Activated CD4-positive, alpha-beta memory T cell treated with anti-CD3 and anti-CD28 coated beads, Interleukin-2, amount 10 ng/mL, durations not matched to agents 7 days and 5 days (primary cell): ENCODE measurements around the gene STRIP1. TPM values are rescaled to one million over a fixed set of nuclear protein-coding genes. Genes with fewer than 3 reads are reported as not detected.
"Not testable (repeated sequence)": the region's sequence is repeated elsewhere in the genome, so short reads cannot be mapped to it uniquely, and the experiment has no call there.

Source experiments
- CTCF ChIA-PET: fragments of 350-600 bp; sonication (Branson Sonifier 250); formaldehyde crosslinking; loops from one replicate; lab custom pipeline; 2021; ENCODE audit warnings: antibody characterized with exemption, inconsistent platforms; lab: Charles Lee
- POLR2A ChIA-PET: fragments of 350-600 bp; sonication (Branson Sonifier 250); formaldehyde crosslinking; loops from one replicate; lab custom pipeline; 2021; ENCODE audit warnings: antibody characterized with exemption; lab: Charles Lee
- DNase-seq: peaks from one replicate; pipeline ENCODE4 v3.0.0-alpha.2; 2020
- H3K27ac Mint-ChIP-seq: one replicate; pipeline ENCODE4 v1.8.0; 2021; ENCODE audit warnings: mild to moderate bottlenecking, mixed read lengths
- H3K27me3 Mint-ChIP-seq: one replicate; pipeline ENCODE4 v1.8.0; 2021; ENCODE audit warnings: mixed read lengths
- H3K36me3 Mint-ChIP-seq: one replicate; pipeline ENCODE4 v1.8.0; 2021; ENCODE audit warnings: low read depth, mixed read lengths
- H3K4me1 Mint-ChIP-seq: one replicate; pipeline ENCODE4 v1.8.0; 2021; ENCODE audit warnings: mixed read lengths
- H3K4me3 Mint-ChIP-seq: one replicate; pipeline ENCODE4 v1.8.0; 2021; ENCODE audit warnings: mild to moderate bottlenecking, mixed read lengths
- H3K9me3 Mint-ChIP-seq: one replicate; pipeline ENCODE4 v1.8.0; 2021; ENCODE audit warnings: mixed read lengths
- total RNA-seq, 2 experiments: library from RNA; stranded (reverse); gene quantifications; one replicate each; pipeline ENCODE4 v1.2.3, GENCODE V29; 2021

Gene STRIP1
- total RNA-seq, 2 experiments from 2014 or later, result 34.1 to 34.7 TPM

GRCh38 chr1:110079995-110080394, 45.6 kb downstream of the STRIP1 start:
- CTCF ChIA-PET, H3K4me3 Mint-ChIP-seq, H3K9me3 Mint-ChIP-seq, DNase-seq, H3K36me3 Mint-ChIP-seq, H3K27ac Mint-ChIP-seq, POLR2A ChIA-PET: not testable (repeated sequence)
- Mint-ChIP-seq H3K4me1 (peaks cover 10% of the 10 kb centered on the region), H3K27me3 (peaks cover 39% of the 10 kb centered on the region)

DNA sequence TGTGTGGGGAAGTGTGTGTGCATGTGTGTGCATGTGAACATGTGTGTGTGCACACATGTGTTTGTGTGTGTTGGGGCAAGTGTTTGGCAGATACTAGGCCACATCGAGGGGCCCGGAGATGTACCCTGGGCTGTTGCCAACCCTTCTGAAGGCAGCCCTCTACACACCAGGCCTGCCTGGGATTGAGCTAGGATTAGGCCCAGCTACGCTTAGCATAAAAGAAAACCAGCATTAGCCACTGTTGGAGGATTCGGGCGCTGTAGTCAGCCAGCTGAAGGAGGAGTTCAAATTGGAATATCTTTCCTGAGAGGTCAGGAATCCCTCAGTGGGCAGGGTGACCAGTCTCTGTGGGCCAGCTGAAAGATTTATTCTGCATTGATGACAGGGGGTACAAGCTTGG, 46.6 kb downstream of the STRIP1 start:
- no peak for DNase-seq
- ChIA-PET POLR2A (interaction anchor here (0.6 to 1.4 kb wide), 2 partner anchors 11 to 16 kb away, joined by 3 to 4 read pairs; no protein-coding TSS in a partner anchor), CTCF (interaction anchor here (0.8 to 3.0 kb wide), 5 partner anchors 10 to 24 kb away, joined by 3 to 13 read pairs (median 6); no protein-coding TSS in a partner anchor)
- peaks cover 43% of the 10 kb centered on the region for H3K27me3 Mint-ChIP-seq
- H3K27ac Mint-ChIP-seq, result no peak overlapping the region
- no peaks in the 10 kb centered on the region for H3K9me3 Mint-ChIP-seq
- H3K4me3 Mint-ChIP-seq, result no peak overlapping the region
- H3K4me1 Mint-ChIP-seq, result peaks cover 10% of the 10 kb centered on the region
- H3K36me3 Mint-ChIP-seq, result no peaks in the 10 kb centered on the region

- CTCF ChIA-PET, result interaction anchor here (0.9 to 3.0 kb wide), 6 partner anchors 9 to 53 kb away, joined by 3 to 13 read pairs (median 5); no protein-coding TSS in a partner anchor
- H3K4me3 Mint-ChIP-seq, result no peak overlapping the region
- peaks cover 51% of the 10 kb centered on the region for H3K27me3 Mint-ChIP-seq
These were observed 48.1 kb downstream of the STRIP1 start for GRCh38 chr1:110082477-110082876.

DNA sequence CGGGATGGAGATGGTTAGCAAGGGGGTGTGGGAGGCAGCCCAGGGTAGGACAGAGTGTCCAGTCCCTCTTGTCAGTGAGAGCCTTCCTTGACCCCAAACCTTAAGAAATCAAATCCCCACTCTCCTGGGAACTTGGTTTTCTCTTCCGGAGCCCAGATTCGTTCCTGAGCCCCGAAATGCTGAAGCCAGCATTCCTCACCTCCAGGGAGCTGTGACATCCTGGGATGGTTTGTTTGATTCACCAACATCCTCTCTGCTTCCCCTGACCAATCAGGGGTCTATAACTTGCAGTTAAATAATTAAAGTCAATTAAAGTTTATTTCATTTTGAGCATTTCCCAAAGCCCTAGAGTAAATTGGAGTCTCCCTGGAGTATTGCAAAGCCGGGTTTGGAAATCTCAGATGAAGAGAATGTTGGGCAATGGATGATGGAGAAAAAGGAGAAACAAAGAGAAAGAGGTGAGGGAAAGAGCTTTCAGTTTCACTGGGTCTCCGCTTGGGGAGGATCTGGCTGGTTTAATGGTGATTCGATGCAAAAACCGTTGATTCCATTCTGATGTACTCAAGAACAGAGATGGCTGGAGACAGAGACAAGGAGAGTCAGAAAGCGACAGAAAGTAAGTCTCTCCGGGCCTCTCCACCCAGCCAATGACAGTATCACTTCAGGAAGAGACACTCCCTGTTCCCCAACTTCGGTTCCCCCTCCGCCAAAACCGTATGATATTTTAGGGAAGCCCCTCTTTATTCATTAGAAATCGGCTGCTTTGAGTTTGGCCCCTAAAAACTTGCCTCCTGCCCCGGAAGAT, 48.8 kb downstream of the STRIP1 start:
- Mint-ChIP-seq H3K4me1 (peaks cover 10% of the 10 kb centered on the region), H3K36me3 (no peaks in the 10 kb centered on the region), H3K27me3 (peaks cover 54% of the 10 kb centered on the region), H3K9me3 (no peaks in the 10 kb centered on the region), H3K4me3 (peak overlapping the region; percentile 72), H3K27ac (no peak overlapping the region)
- ChIA-PET CTCF (interaction anchor here (0.9 to 3.0 kb wide), 5 partner anchors 9 to 80 kb away, joined by 3 to 13 read pairs (median 4); no protein-coding TSS in a partner anchor), POLR2A (no interaction called here)
- DNase-seq, result no peak

More at GRCh38 chr1:110082477-110082876, 48.1 kb downstream of the STRIP1 start:
- Mint-ChIP-seq H3K9me3 (no peaks in the 10 kb centered on the region), H3K4me1 (peaks cover 10% of the 10 kb centered on the region), H3K36me3 (no peaks in the 10 kb centered on the region), H3K27ac (no peak overlapping the region)
- POLR2A ChIA-PET, result interaction anchor here (1.2 to 1.4 kb wide), 2 partner anchors 9 to 48 kb away, joined by 4 read pairs; partner anchors contain the start of gene STRIP1
- DNase-seq, result no peak

GRCh38 chr1:110083866-110084226, 49.4 kb downstream of the STRIP1 start:
- Mint-ChIP-seq H3K4me1 (peaks cover 10% of the 10 kb centered on the region), H3K36me3 (no peaks in the 10 kb centered on the region), H3K27ac (no peak overlapping the region), H3K9me3 (no peaks in the 10 kb centered on the region), H3K4me3 (peak overlapping the region; percentile 72), H3K27me3 (peaks cover 54% of the 10 kb centered on the region)
- DNase-seq, result no peak
- POLR2A ChIA-PET, result no interaction called here
- CTCF ChIA-PET, result interaction anchor here (0.9 to 3.0 kb wide), 4 partner anchors 9 to 79 kb away, joined by 3 to 13 read pairs (median 5); no protein-coding TSS in a partner anchor

GRCh38 chr1:110084227-110085078, 50.0 kb downstream of the STRIP1 start:
- H3K27me3 Mint-ChIP-seq, result peaks cover 51% of the 10 kb centered on the region
- ChIA-PET CTCF (interaction anchor here (1.2 to 1.4 kb wide), 3 partner anchors 8 to 32 kb away, joined by 3 to 6 read pairs (median 4); no protein-coding TSS in a partner anchor), POLR2A (no interaction called here)
- H3K4me3 Mint-ChIP-seq, result peak overlapping the region; percentile 72
- peaks cover 10% of the 10 kb centered on the region for H3K4me1 Mint-ChIP-seq
- H3K27ac Mint-ChIP-seq, result no peak overlapping the region
- no peaks in the 10 kb centered on the region for H3K36me3 Mint-ChIP-seq
- DNase-seq, result peak; percentile 38
- H3K9me3 Mint-ChIP-seq, result no peaks in the 10 kb centered on the region

GRCh38 chr1:110085671-110086070, 51.2 kb downstream of the STRIP1 start:
- CTCF ChIA-PET, result no interaction called here
- peaks cover 10% of the 10 kb centered on the region for H3K4me1 Mint-ChIP-seq
- peaks cover 56% of the 10 kb centered on the region for H3K27me3 Mint-ChIP-seq
- no peak overlapping the region for H3K27ac Mint-ChIP-seq
- POLR2A ChIA-PET, result no interaction called here
- H3K9me3 Mint-ChIP-seq, result no peaks in the 10 kb centered on the region
- no peak overlapping the region for H3K4me3 Mint-ChIP-seq
- DNase-seq, result no peak
- H3K36me3 Mint-ChIP-seq, result no peaks in the 10 kb centered on the region

DNA sequence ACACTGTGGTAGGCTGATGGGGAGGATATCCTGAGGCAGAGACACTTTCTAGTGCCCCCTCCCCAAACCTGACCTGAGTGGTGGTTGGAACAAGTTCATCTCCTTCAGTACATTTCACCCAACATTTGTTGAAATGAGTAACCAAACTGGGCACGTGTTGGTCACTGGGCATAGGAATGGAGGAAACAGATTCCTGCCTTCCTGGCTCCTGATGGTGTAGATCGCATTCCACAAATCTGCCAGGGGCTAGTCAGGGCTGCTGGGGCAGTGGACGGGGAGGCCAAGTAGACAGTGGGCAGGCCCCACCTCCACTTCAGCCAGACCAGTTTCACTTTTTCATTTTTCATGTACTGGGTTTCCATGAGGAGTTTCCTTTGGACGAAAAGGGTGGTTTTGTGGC, 52.5 kb downstream of the STRIP1 start:
- H3K36me3 Mint-ChIP-seq, result no peaks in the 10 kb centered on the region
- CTCF ChIA-PET, result interaction anchor here (0.8 to 1.4 kb wide), 3 partner anchors 30 to 361 kb away, joined by 3 to 5 read pairs (median 3); no protein-coding TSS in a partner anchor
- POLR2A ChIA-PET, result no interaction called here
- H3K4me1 Mint-ChIP-seq, result peaks cover 10% of the 10 kb centered on the region
- H3K27me3 Mint-ChIP-seq, result peaks cover 56% of the 10 kb centered on the region
- H3K9me3 Mint-ChIP-seq, result no peaks in the 10 kb centered on the region
- H3K27ac Mint-ChIP-seq, result no peak overlapping the region
- no peak for DNase-seq
- no peak overlapping the region for H3K4me3 Mint-ChIP-seq

DNA sequence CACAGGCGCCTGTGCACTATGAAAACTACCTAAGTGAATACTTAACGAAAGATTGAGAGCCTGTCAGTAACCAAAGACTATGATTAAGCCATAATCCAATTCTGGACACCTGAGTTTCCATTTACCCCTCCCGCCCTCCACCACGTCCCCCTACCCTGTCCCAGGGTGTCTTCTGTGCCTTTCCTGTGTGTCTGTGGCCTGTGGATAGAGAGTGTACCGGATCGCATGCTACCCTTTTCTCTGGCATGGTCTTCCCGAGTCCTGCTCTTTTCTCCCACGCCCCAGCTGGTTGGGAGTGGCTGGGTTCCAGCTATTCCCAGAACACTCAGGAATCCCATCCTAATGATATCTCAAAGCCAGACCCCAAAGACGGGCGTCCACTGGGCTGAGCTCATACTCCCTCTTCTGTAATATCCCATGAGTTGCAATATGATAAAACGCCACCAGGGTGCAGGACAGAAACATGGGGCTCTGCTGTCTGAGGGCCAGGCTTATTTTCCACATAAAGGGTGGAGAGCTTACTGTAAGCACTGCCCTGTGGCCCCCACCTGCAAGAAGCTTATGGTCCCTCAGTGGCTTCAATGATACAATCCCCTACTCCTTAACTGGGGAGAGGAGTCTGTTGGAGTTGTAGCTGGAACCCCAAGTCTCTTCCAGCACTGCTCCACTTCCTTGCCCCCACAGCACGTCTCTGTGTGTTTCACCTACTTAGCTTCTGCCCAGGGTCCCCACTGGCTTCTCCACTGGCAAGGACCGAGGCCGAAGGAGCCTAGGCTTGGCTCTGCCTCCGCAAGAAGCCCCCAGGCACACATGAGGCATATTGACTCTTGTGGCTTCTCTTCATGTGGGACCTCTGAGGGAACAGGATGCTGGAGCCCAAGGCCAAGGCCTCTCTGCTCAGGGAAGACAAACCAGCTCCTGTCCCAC, 53.7 kb downstream of the STRIP1 start:
- CTCF ChIA-PET, result interaction anchor here (0.6 to 1.6 kb wide), 27 partner anchors 9 to 760 kb away, joined by 3 to 32 read pairs (median 4); partner anchors contain the start of gene STRIP1
- peaks cover 10% of the 10 kb centered on the region for H3K4me1 Mint-ChIP-seq
- H3K36me3 Mint-ChIP-seq, result no peaks in the 10 kb centered on the region
- no peaks in the 10 kb centered on the region for H3K9me3 Mint-ChIP-seq
- no peak overlapping the region for H3K4me3 Mint-ChIP-seq
- POLR2A ChIA-PET, result no interaction called here
- H3K27ac Mint-ChIP-seq, result no peak overlapping the region
- DNase-seq, result peak; percentile 48
- peaks cover 58% of the 10 kb centered on the region for H3K27me3 Mint-ChIP-seq

DNA sequence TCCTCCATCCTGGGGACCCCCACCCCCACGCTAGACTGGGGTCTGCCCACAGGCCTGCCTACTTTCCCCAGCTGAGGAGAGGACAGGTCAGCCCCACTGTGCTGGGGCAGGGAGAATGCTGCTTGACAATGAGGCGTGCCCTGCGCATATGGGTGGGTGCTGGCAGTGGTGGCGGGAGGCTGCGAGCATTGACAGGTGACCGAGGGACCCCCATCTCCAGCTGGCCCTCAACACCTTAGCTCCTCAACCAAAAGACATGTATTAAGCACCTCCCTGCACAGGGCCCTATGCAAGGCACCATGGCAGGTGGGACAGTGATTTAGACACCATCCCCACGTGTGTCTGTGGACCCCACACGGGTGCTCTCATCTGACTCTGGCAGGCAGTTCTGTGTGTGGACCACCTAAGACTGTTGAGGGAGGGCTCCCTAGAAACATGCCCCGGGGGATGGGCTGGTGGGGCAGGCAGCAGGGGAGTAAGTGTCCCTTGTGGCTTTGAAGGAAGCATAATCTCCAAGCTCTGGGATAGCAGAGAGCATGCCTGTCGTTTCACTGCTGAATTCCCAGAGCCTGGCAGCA, 54.4 kb downstream of the STRIP1 start:
- no peak for DNase-seq
- H3K27ac Mint-ChIP-seq, result no peak overlapping the region
- H3K4me3 Mint-ChIP-seq, result no peak overlapping the region
- POLR2A ChIA-PET, result no interaction called here
- H3K27me3 Mint-ChIP-seq, result peaks cover 55% of the 10 kb centered on the region
- CTCF ChIA-PET, result interaction anchor here (1.1 to 1.6 kb wide), 17 partner anchors 9 to 407 kb away, joined by 3 to 32 read pairs (median 5); no protein-coding TSS in a partner anchor
- peaks cover 3% of the 10 kb centered on the region for H3K4me1 Mint-ChIP-seq
- H3K9me3 Mint-ChIP-seq, result no peaks in the 10 kb centered on the region
- H3K36me3 Mint-ChIP-seq, result no peaks in the 10 kb centered on the region

- Mint-ChIP-seq H3K36me3 (no peaks in the 10 kb centered on the region), H3K4me1 (peaks cover 1% of the 10 kb centered on the region), H3K9me3 (no peaks in the 10 kb centered on the region), H3K27me3 (peaks cover 49% of the 10 kb centered on the region), H3K4me3 (no peak overlapping the region), H3K27ac (no peak overlapping the region)
- ChIA-PET CTCF (interaction anchor here (1.5 to 1.9 kb wide), 2 partner anchors 33 to 38 kb away, joined by 3 to 4 read pairs; no protein-coding TSS in a partner anchor), POLR2A (no interaction called here)
- DNase-seq, result no peak
These were observed 55.3 kb downstream of the STRIP1 start for GRCh38 chr1:110089561-110090275.
